ENCODE measurements around the gene ATP6V0E1. TPM values are rescaled to one million over a fixed set of nuclear protein-coding genes. Genes with fewer than 3 reads are reported as not detected.

ATP6V0E1 gene
- total RNA-seq, result 139 and 243 TPM in 2 replicates

GRCh38 chr5:172983542-172984243, at the start of gene ATP6V0E1:
ATP6V0E1 (plus strand) TSS chr5:172983771; CDS start chr5:172983861, 90 bp downstream.

GRCh38 chr5:173055983-173056782, 72.6 kb downstream of the ATP6V0E1 start, which contains the start of gene CREBRF:
CREBRF (plus strand) TSS chr5:173056352; CDS start chr5:173080776, 24,424 bp downstream.

Other genes starting within 250 kb of the ATP6V0E1 start
- 55.5 and 68.4 TPM in 2 replicates for gene DUSP1, start 212.6 kb upstream of the ATP6V0E1 start, total RNA-seq
- gene ERGIC1, start 149.5 kb upstream of the ATP6V0E1 start, total RNA-seq, result 74.7 and 95.6 TPM in 2 replicates
- 53.3 and 57.3 TPM in 2 replicates for gene RPL26L1, start 24.3 kb upstream of the ATP6V0E1 start, total RNA-seq
- 3.9 and 12.2 TPM in 2 replicates for gene CREBRF, start 72.6 kb downstream of the ATP6V0E1 start, total RNA-seq
- 27.0 and 27.7 TPM in 2 replicates for gene BNIP1, start 160.8 kb downstream of the ATP6V0E1 start, total RNA-seq